Gastrocnemius medialis (tissue), 4 donors: ENCODE results near the gene DDAH1.

Source experiments
- CTCF ChIP-seq, 5 experiments: fragments of 450-650 bp in 3 of 5; fragments of 200-600 bp in 2 of 5; sonication (generic) in 2 of 5; IDR thresholded peaks in 4 of 5; conservative IDR thresholded peaks in 1 of 5; 1 replicate in 4 of 5; 2 replicates in 1 of 5; pipeline ENCODE4 v1.5.1; 2016 to 2019; ENCODE audit warnings: antibody characterized with exemption in 5 of 5, mild to moderate bottlenecking in 3 of 5, moderate library complexity in 3 of 5
- POLR2A ChIP-seq, 2 donors: fragments of 450-650 bp; IDR thresholded peaks; one replicate each; pipeline ENCODE4 v1.6.1; 2017; ENCODE audit warnings: antibody characterized with exemption in 2 of 2, mild to moderate bottlenecking in 2 of 2, moderate library complexity in 2 of 2

DNA sequence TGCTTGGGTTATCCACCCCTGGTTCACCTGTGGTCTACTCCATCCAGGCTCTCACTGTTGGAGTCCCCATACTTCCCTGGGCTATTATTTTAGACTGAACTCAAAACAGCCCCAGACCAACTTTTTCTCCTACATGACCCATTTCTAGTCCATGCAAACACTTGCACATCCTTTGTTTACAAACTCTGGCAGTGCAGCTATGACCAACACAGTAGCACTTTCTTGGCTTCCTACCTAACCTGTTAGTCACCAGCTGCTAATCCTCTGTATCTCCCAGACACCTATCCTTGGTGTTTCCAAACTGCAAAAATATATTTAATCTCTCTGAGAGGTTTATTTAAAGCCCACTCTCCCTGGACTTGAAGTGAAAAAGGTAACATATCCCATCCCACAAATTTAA lies 90.8 kb downstream of the DDAH1 start:
- TF ChIP-seq CTCF (IDR thresholded peaks at IDR 0.05 in 4 of 5, conservative IDR thresholded peaks at IDR 0.05 in 1 of 5) (no peak), POLR2A (IDR thresholded peaks at IDR 0.05) (no peak)
